Measurements from ENCODE around the gene DLG1. TPM values are rescaled to one million over a fixed set of nuclear protein-coding genes. Genes with fewer than 3 reads are reported as not detected.

The DLG1 gene
- total and polyA plus RNA-seq, 5 donors = 14.6 to 55.0 (median 53.0) TPM

- ATAC-seq = no peak
- Histone ChIP-seq H3K4me1 (ENCODE audit: control insufficient read depth, insufficient read depth, low read length) (no peaks in the 10 kb centered on the region), H3K27ac (ENCODE audit: low read length) (no peak overlapping the region), H3K27me3 (ENCODE audit: control insufficient read depth, insufficient read depth) (no peaks in the 10 kb centered on the region), H3K9me3 (ENCODE audit: control insufficient read depth, low read length) (no peaks in the 10 kb centered on the region), H3K4me3 (ENCODE audit: low read length) (no peak overlapping the region)
- intact Hi-C loops (cut with DNase I) = no loop called here
- peak; percentile 39 to 72 (median 63) for DNase-seq
- 90% methylated on average over 5 of the region's 5 CpGs for WGBS
These were observed 160.7 kb downstream of the DLG1 start for GRCh38 chr3:197137751-197138150.

DNA sequence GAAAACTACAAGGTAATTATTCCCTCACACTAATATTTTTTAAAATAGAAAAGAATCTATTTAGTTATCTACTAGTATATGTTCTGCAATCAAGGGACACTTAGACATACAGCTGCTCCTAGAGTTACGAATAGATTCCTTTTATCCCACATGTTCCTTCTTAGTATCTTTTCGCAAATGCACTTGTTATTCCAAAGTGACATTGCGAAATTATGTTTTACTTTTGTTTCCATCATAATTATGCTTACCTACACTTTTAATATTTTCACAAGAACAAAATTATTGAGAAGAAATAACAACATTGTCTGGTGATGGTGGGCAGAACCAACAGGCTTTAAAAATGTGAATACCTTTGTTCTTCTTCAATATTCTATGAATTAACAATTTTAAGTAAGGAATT is 161.7 kb downstream of the DLG1 start:
- Histone ChIP-seq H3K4me1 (ENCODE audit: control insufficient read depth, insufficient read depth, low read length) (no peaks in the 10 kb centered on the region), H3K9me3 (ENCODE audit: control insufficient read depth, low read length) (no peaks in the 10 kb centered on the region), H3K4me3 (ENCODE audit: low read length) (no peak overlapping the region), H3K27ac (ENCODE audit: low read length) (no peak overlapping the region), H3K27me3 (ENCODE audit: control insufficient read depth, insufficient read depth) (no peaks in the 10 kb centered on the region)
- 97% methylated on average over 3 of the region's 3 CpGs for WGBS
- ATAC-seq = no peak
- no peak for DNase-seq
- intact Hi-C loops (cut with DNase I) = no loop called here

GRCh38 chr3:197135212-197135611 is 163.2 kb downstream of the DLG1 start:
- DNase-seq = no peak
- H3K4me3 ChIP-seq (ENCODE audit: low read length) = no peak overlapping the region
- H3K4me1 ChIP-seq (ENCODE audit: control insufficient read depth, insufficient read depth, low read length) = no peaks in the 10 kb centered on the region
- intact Hi-C loops (cut with DNase I) = no loop called here
- no peak for ATAC-seq
- no peak overlapping the region for H3K27ac ChIP-seq (ENCODE audit: low read length)
- H3K9me3 ChIP-seq (ENCODE audit: control insufficient read depth, low read length) = no peaks in the 10 kb centered on the region
- H3K27me3 ChIP-seq (ENCODE audit: control insufficient read depth, insufficient read depth) = no peaks in the 10 kb centered on the region
- 92% methylated on average over 5 of the region's 5 CpGs for WGBS

GRCh38 chr3:197132916-197133530 is 165.4 kb downstream of the DLG1 start:
- Histone ChIP-seq H3K4me3 (ENCODE audit: low read length) (no peak overlapping the region), H3K4me1 (ENCODE audit: control insufficient read depth, insufficient read depth, low read length) (no peaks in the 10 kb centered on the region), H3K27me3 (ENCODE audit: control insufficient read depth, insufficient read depth) (no peaks in the 10 kb centered on the region), H3K9me3 (ENCODE audit: control insufficient read depth, low read length) (no peaks in the 10 kb centered on the region), H3K27ac (ENCODE audit: low read length) (no peak overlapping the region)
- WGBS = 95% methylated on average over 2 of the region's 2 CpGs
- ATAC-seq = no peak
- no peak for DNase-seq
- intact Hi-C loops (cut with DNase I) = no loop called here

DNA sequence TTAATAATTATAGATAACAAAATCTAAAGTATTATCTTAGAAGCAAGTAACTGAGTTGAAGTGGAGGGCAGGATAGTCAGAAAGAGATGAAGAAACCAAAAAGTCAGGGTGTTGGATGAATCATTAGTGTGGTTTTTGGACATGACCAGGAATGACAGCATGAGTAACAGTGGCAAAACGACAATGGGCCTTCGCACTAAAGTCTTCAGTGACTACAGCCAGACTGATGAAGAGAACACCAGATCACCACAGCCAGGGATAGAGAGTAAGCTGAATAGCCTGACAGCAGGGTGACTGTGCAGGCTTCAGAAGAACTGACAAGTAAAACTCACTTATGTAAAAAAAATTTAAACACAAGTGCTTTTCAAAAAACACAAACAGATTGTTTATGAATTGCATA is 172.8 kb downstream of the DLG1 start:
- intact Hi-C loops (cut with DNase I) = no loop called here
- 86% methylated on average over 2 of the region's 2 CpGs for WGBS

DNA sequence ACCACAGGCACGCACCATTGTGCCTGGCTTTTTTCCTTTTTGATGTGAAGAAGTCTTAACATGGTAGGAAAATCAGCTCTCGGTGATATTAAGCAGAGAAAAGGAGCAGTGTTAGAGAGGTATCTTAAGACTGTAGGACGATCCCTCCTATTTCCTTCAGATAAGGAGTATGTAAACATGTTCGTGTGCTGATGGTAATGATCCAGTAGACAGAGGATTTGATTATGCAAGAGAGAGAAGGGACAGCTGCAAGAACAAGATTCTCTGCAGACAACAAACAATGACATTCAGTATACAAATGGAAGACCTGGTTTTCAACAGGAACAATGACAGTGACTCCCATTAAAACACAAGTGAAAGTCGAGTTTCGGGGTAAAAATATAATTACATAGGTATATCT is 173.7 kb downstream of the DLG1 start:
- ATAC-seq = no peak
- no peak overlapping the region for H3K4me3 ChIP-seq (ENCODE audit: low read length)
- WGBS = 82% methylated on average over 6 of the region's 6 CpGs

More for the DNA sequence above, 172.8 kb downstream of the DLG1 start:
- no peak for ATAC-seq
- Histone ChIP-seq H3K9me3 (ENCODE audit: control insufficient read depth, low read length) (no peaks in the 10 kb centered on the region), H3K27ac (ENCODE audit: low read length) (no peak overlapping the region), H3K4me1 (ENCODE audit: control insufficient read depth, insufficient read depth, low read length) (no peaks in the 10 kb centered on the region), H3K4me3 (ENCODE audit: low read length) (no peak overlapping the region), H3K27me3 (ENCODE audit: control insufficient read depth, insufficient read depth) (no peaks in the 10 kb centered on the region)
- no peak for DNase-seq

GRCh38 chr3:197122394-197122793 is 176.0 kb downstream of the DLG1 start:
- DNase-seq (no peak), ATAC-seq (no peak)
- WGBS = 49% methylated on average over 2 of the region's 2 CpGs
- H3K27me3 ChIP-seq (ENCODE audit: control insufficient read depth, insufficient read depth) = no peaks in the 10 kb centered on the region
- H3K4me3 ChIP-seq (ENCODE audit: low read length) = no peak overlapping the region
- no peaks in the 10 kb centered on the region for H3K9me3 ChIP-seq (ENCODE audit: control insufficient read depth, low read length)
- H3K27ac ChIP-seq (ENCODE audit: low read length) = no peak overlapping the region
- intact Hi-C loops (cut with DNase I) = no loop called here
- no peaks in the 10 kb centered on the region for H3K4me1 ChIP-seq (ENCODE audit: control insufficient read depth, insufficient read depth, low read length)

More for the DNA sequence above, 173.7 kb downstream of the DLG1 start:
- Histone ChIP-seq H3K27me3 (ENCODE audit: control insufficient read depth, insufficient read depth) (no peaks in the 10 kb centered on the region), H3K27ac (ENCODE audit: low read length) (no peak overlapping the region), H3K4me1 (ENCODE audit: control insufficient read depth, insufficient read depth, low read length) (no peaks in the 10 kb centered on the region), H3K9me3 (ENCODE audit: control insufficient read depth, low read length) (no peaks in the 10 kb centered on the region)
- no peak for DNase-seq
- intact Hi-C loops (cut with DNase I) = no loop called here

DNA sequence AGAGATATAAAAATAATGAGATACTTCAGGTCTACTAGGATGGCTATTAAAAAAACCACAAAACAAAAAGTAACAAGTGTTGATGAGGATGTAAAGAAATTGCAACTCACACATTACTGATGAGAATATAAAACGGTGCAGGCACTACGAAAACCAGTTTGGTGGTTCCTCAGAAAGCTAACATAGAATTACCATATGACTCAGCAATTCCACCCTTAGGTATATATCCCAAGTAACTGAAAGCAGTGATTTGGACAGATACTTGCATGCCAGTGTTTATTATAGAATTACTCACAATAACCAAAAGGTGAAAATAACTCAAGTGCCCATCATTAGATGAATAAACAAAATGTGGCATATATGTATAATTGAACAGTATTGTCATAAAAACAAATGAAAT is 181.3 kb downstream of the DLG1 start:
- Histone ChIP-seq H3K27me3 (ENCODE audit: control insufficient read depth, insufficient read depth) (no peaks in the 10 kb centered on the region), H3K4me3 (ENCODE audit: low read length) (no peak overlapping the region), H3K9me3 (ENCODE audit: control insufficient read depth, low read length) (no peaks in the 10 kb centered on the region), H3K4me1 (ENCODE audit: control insufficient read depth, insufficient read depth, low read length) (no peaks in the 10 kb centered on the region), H3K27ac (ENCODE audit: low read length) (no peak overlapping the region)
- DNase-seq = no peak
- intact Hi-C loops (cut with DNase I) = no loop called here
- no peak for ATAC-seq
- 92% methylated on average over 2 of the region's 2 CpGs for WGBS

DNA sequence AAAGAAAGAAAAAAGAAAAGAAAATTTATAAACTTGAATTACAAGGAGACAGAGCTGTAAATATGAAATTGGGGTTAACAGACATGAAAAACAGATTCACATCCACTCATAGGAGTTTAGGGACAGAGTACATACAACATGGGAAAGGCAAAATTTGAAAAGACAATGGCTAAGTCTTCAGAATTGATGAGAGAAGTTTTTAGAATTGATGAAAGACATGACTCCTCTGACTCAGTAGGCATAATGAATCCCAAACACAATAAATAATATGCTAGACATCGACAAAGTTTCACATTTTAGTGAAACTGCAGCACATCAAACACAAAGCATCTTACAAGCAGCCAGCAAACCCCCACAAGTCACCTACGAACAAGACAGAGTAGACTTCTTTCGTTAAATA is 184.4 kb downstream of the DLG1 start:
- H3K4me1 ChIP-seq (ENCODE audit: control insufficient read depth, insufficient read depth, low read length) = no peaks in the 10 kb centered on the region
- intact Hi-C loops (cut with DNase I) = no loop called here
- no peak overlapping the region for H3K4me3 ChIP-seq (ENCODE audit: low read length)
- WGBS = 96% methylated on average over 3 of the region's 3 CpGs
- no peaks in the 10 kb centered on the region for H3K27me3 ChIP-seq (ENCODE audit: control insufficient read depth, insufficient read depth)
- H3K27ac ChIP-seq (ENCODE audit: low read length) = no peak overlapping the region
- H3K9me3 ChIP-seq (ENCODE audit: control insufficient read depth, low read length) = no peaks in the 10 kb centered on the region
- ATAC-seq (no peak), DNase-seq (no peak)

GRCh38 chr3:197111685-197112084 is 186.7 kb downstream of the DLG1 start:
- ATAC-seq = no peak
- Histone ChIP-seq H3K27me3 (ENCODE audit: control insufficient read depth, insufficient read depth) (no peaks in the 10 kb centered on the region), H3K4me3 (ENCODE audit: low read length) (no peak overlapping the region), H3K9me3 (ENCODE audit: control insufficient read depth, low read length) (no peaks in the 10 kb centered on the region), H3K4me1 (ENCODE audit: control insufficient read depth, insufficient read depth, low read length) (no peaks in the 10 kb centered on the region), H3K27ac (ENCODE audit: low read length) (no peak overlapping the region)
- DNase-seq = no peak
- intact Hi-C loops (cut with DNase I) = no loop called here

DNA sequence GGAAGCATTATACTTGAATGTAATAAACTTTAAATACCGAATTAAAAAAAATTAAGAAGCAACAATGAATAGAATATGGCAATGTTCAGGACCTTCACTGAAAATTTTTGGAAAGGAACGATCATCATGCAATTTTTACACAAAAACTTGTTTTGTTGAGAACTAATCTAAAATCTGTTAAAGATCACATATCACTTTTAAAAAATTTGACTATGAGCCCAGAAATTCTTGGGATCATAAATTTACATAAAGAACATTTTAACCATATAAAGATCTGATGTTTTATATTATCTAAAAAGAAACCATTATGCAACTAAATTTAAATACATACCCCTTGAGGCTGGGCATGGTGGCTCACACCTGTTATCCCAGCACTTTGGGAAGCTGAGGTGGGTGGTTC is 192.6 kb downstream of the DLG1 start:
- ATAC-seq (no peak), DNase-seq (no peak)
- Histone ChIP-seq H3K4me1 (ENCODE audit: control insufficient read depth, insufficient read depth, low read length) (no peaks in the 10 kb centered on the region), H3K27me3 (ENCODE audit: control insufficient read depth, insufficient read depth) (no peaks in the 10 kb centered on the region), H3K4me3 (ENCODE audit: low read length) (no peak overlapping the region), H3K9me3 (ENCODE audit: control insufficient read depth, low read length) (no peaks in the 10 kb centered on the region), H3K27ac (ENCODE audit: low read length) (no peak overlapping the region)
- intact Hi-C loops (cut with DNase I) = no loop called here
- WGBS = 87% methylated on average over 2 of the region's 2 CpGs

- no peak for ATAC-seq
- WGBS = 91% methylated on average over 1 of the region's 1 CpG
These were observed 193.7 kb downstream of the DLG1 start for GRCh38 chr3:197104738-197105137.

More at GRCh38 chr3:197104738-197105137, 193.7 kb downstream of the DLG1 start:
- no peaks in the 10 kb centered on the region for H3K27me3 ChIP-seq (ENCODE audit: control insufficient read depth, insufficient read depth)
- H3K4me3 ChIP-seq (ENCODE audit: low read length) = no peak overlapping the region
- H3K27ac ChIP-seq (ENCODE audit: low read length) = no peak overlapping the region
- intact Hi-C loops (cut with DNase I) = no loop called here
- DNase-seq = no peak
- H3K9me3 ChIP-seq (ENCODE audit: control insufficient read depth, low read length) = no peaks in the 10 kb centered on the region
- H3K4me1 ChIP-seq (ENCODE audit: control insufficient read depth, insufficient read depth, low read length) = no peaks in the 10 kb centered on the region
